ENCODE results near the gene ZIC5.

ZIC5 gene

DNA sequence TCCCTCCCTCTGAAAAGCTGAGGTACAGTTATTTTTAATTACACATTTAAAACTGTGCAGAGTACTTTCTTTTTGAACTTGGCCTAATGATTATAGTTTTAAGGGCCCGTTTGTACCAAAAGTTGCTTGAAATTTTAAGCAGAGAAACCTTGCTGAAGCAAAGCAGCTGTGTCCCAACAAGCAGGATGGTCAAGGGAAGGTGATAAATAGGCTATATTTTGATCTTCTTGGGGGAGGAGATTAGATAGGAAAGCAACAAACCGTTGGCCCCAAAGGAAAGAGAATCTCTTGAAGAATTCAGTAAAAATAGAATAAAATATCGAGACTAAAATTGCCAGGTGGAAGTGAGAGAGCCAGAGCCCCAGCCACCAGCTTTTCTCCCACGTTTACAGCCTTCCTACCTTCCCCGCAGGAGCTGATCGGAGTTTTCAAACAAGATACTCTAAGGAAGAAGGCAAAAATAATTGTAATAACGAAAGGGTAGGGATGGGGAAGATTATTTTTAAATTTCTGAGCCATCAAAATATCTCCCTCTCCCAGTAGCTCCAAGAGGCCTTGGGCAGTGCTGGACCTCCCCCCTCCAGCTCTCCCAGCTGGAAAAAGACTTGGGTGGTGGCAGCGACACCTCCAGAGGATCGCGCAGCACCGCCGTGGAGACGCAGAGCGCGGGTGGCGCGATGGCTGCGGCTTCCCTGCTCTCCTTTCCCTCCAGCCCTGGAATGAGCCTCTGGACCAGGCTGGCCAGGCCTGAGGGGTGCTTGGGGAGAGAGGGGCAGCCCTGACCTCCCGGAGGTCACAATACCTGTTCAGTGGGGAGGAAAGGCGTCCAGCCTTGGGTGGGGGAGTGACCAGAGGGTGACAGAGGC, 15.8 kb upstream of the ZIC5 start:
- no peak for DNase-seq

DNA sequence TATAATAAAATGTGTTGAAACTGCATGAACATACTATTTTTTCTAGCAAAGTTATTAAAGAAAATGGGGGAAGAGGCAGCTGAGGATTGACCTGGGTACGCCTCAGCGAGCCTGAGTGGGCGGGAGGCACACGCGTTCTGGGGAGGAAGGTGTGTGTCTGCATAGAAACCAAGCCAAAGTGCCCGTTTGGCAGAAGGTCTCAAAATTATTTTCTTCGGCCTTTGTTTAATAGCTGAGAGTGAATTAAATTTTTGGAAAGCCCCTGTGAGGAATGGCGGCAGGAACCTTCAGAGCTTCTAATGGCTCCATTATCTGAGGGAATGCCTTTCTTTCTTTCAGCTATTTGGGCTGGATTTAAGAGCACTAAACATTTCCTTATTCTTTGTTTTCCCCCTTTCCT, 15.2 kb upstream of the ZIC5 start:
- no peak for DNase-seq

- DNase-seq, result no peak
Measured at GRCh38 chr13:99985886-99986527, 14.4 kb upstream of the ZIC5 start.

DNA sequence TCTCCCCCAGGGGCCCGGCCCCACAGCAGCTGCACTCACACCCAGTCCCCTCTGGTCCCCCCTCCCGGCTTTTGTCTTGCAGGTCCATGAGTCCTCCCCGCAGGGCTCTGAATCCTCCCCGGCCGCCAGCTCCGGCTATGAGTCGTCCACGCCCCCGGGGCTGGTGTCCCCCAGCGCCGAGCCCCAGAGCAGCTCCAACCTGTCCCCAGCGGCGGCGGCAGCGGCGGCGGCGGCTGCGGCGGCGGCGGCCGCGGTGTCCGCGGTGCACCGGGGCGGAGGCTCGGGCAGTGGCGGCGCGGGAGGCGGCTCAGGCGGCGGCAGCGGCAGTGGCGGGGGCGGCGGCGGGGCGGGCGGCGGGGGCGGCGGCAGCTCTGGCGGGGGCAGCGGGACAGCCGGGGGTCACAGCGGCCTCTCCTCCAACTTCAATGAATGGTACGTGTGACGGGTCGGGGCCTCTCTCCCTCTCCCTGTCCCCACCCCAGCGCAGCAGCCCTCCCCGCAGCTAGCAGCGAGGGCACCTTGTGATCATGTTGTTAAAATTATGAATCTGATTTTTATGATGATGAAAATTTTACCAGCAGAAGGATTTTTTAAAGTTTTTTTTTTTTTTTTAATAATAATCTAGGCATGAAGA, 13.8 kb upstream of the ZIC5 start:
- DNase-seq, result no peak

DNA sequence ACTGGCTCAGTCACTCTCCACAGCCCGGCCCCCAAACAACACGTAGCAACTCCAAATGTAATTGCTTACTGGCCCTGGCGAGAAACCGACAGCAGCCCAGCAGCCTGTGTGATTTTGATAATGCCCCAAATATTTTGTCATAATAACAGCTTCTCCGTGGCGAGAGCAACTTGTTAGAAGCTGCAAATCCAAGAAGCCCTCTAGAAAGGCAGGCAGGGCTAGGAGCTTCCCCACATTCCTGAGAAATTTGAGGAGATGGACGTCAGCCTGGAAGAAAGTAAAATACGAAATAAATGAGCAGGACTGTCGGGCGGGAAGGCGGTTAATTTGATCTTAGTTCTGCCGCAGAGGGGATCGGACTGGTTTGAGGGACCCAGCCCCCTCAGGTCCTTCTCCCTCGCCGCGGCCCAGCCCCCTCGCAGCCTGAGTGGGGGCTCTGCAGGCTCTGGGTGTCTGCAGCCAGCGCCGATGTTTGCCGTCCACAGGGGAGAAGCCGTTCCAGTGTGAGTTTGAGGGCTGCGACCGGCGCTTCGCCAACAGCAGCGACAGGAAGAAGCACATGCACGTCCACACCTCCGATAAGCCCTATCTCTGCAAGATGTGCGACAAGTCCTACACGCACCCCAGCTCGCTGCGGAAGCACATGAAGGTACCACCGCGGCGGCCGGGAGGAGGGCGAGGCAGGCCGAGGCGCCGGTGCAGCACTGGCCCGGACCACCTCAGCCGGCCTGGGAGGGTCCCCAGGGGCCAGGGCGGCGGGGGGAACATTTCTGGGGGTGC, 13.1 kb upstream of the ZIC5 start:
- peak; percentile 35 for DNase-seq

DNA sequence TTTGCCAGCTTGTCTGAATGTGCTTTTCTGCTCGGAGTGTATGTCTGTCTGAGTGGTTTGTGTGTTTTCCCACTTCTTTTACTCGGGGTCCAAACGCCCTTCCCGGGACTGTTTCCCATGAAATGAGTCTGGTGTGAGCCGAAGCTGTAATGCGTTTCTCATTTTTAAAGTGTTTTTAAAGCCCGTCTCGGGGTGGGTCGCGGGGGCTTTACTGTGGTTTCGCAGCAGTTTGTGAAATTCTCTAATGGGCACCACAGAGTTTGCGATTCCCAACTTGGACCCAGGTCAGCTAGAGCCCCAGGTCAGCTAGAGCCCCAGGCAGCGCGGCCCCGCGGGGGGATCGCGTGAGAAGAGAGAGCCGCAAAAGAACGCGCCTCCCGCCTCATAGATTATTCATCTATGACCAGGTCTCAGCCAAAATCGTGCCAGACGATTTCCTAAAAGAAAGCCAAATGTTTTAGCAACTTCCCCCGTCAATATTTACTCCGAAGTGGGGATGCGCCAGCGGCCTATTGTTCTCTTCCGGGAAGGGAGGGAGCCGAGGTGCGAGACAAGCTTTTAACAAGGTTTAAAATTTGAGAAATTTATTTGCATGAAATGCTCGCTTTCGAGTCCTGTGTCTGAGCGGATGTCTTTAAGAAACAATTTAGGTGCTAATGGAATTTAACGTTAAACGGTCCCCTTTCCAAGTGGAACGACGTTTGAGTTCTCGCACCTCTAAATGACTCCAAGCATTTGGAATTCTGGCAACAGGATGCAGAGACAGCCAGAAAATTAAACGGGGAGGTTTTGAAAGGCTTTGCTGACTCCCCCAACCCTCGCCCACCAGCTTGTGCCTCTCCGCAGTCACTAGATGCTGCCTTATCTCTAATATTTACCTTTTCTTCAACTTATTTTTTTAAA, 12.2 kb upstream of the ZIC5 start:
- DNase-seq, result no peak

- peak; percentile 35 for DNase-seq
Measured at GRCh38 chr13:99982731-99983498, 11.3 kb upstream of the ZIC5 start.

DNA sequence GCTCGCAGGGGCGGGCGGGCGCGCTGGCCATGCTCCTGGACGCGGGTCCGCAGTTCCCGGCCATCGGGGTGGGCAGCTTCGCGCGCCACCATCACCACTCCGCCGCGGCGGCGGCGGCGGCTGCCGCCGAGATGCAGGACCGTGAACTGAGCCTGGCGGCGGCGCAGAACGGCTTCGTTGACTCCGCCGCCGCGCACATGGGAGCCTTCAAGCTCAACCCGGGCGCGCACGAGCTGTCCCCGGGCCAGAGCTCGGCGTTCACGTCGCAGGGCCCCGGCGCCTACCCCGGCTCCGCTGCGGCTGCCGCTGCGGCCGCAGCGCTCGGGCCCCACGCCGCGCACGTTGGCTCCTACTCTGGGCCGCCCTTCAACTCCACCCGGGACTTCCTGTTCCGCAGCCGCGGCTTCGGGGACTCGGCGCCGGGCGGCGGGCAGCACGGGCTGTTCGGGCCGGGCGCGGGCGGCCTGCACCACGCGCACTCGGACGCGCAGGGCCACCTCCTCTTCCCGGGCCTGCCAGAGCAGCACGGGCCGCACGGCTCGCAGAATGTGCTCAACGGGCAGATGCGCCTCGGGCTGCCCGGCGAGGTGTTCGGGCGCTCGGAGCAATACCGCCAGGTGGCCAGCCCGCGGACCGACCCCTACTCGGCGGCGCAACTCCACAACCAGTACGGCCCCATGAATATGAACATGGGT, 10.6 kb upstream of the ZIC5 start:
- DNase-seq, result peak; percentile 56

GRCh38 chr13:99981735-99982035, 10.1 kb upstream of the ZIC5 start, which contains the start of gene ZIC2:
ZIC2 (plus strand) TSS chr13:99981784; CDS start chr13:99982065, 281 bp downstream.
- peak; percentile 28 for DNase-seq

DNA sequence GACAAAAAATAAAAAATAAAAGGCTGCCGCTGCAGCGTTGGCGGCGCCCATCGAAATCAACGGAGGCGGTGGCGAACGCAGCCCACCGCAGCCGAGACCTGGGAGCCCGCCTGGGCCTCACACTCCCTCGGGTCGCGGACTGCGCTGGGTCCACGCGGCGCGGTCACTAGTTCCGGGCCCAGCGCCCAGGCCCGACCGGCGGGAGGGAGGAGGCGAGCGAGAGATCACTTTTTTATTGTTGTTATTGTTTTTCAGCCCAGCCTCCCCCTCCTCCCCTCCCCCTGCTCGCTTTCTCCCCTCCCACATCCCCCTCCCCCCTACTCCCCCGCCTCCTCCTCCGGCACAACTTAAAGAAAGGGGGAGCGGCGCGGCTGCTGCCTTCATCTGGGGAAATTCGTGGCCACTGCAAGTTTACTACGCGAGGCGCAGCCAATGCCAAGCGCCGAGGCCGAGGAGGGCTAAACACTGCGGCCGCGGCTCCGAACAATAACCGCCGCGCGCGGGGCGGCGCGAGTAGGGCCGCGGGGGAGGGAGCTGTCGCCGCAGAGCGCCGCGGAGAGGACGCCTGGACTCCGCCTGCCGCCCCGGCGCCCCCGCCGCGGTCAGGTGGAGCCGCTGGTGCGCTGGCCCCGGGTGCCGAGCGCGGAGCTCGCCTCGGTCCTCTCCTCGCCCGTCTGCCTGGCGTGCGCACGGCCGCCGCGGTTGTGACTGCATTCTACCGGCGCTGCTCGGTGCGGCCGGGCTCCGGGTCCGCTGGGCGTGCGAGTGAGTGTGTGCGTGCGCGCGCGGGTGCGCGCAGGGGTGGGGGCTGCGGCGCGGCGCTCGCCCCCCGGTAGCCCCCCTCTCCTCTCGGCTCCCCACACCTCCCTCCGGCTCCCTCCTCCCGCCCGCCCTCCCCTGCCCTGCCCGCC, 9.5 kb upstream of the ZIC5 start:
- DNase-seq, result peak; percentile 46

DNA sequence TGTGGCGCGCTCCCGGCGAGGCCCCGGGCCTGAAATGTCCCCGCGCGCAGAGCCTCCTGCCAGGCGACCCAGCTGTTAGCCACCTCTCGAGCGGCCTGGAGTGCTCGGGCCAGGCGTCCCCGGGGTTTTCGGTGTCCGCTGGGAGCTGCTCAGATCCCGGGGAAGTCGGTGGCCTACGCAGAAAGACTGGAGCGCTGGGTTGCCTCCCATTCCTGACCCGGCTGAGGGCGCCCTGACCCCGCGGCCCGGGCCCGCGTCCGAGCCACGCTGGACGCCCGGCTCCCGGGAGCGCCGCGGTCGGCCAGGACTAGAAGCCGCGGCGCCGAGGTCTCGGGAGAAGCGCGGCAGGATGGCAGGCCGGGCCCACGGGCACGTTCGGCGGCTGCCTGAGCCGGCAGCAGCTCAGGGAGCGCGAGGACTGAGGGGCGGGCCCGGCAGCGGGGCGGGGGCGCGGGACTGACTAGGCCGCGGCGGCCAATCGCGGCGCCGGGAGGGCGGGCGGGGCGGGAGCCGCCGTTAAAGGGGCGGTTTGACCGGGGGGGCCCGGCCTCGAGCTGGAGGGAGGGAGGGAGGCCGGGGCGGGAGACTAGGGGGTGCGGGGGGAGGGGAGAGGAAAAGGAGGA, 8.7 kb upstream of the ZIC5 start:
- DNase-seq, result peak; percentile 66

DNA sequence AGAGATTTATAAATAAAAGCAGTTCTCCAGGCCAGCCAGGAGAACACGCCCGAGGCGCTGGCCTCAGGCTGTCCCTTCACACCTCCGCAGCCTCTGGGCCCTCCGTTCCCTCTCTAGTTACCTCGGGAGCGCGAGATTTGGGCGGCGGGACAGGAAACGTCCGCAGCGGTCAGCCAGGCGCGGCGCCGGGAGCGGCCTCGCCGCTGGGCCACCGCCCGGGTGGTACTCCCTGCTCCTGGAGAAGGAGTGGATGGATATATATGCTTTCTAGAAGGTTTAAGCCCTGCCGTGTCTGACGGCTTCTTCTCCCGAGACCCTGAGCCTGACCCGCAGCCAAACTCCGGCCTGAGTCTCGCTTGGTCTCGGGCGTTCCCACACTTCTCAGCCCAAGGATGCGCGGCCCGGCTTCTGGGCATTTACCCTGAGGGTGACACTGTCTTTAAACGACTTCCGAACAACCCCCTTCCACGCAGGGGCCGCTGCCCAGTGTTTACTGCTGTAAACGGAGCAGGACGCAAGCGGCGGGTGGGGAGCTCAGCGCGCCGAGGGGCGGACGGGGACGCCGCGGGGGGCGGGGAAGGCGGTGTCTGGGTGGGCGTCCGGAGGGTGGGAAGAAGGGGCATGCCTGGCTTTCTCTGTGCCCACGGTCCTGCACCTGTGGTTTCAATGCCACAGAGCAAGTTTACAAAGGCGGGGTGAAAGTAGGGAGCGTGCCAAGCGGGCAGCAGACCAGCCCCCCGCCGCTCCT, 8.1 kb upstream of the ZIC5 start:
- DNase-seq, result peak; percentile 39

DNA sequence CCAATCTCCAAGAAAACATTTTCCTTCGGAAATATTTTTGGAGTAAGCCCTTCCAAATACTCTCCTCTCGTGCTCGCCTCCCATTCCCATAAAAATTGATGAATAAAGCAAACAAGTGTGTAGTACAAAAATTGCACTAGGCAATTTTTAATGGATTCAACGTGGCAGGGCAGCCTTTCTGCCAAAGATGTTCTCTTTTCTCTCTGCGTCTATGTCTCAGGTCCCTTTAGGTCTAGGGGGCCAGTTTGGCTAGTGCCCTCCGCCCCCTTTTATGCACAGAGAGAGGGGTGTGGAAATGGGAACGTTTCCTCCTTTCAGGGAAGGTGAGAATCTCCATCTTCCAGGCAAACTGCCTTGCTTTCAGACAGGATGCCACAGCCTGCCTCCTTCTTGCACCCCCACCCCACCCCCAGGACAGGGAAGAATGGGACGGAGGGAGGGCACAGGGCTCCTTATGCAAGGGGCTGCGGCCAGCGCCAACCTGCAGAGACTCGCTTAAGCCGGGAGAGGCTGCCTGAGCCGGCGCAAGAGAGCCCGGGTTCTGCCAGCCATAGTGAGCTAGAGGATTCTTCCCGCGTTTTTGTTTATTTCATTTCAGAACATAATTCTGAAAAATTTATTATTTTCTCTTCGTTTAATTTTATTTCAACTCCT, 7.4 kb upstream of the ZIC5 start:
- no peak for DNase-seq

DNA sequence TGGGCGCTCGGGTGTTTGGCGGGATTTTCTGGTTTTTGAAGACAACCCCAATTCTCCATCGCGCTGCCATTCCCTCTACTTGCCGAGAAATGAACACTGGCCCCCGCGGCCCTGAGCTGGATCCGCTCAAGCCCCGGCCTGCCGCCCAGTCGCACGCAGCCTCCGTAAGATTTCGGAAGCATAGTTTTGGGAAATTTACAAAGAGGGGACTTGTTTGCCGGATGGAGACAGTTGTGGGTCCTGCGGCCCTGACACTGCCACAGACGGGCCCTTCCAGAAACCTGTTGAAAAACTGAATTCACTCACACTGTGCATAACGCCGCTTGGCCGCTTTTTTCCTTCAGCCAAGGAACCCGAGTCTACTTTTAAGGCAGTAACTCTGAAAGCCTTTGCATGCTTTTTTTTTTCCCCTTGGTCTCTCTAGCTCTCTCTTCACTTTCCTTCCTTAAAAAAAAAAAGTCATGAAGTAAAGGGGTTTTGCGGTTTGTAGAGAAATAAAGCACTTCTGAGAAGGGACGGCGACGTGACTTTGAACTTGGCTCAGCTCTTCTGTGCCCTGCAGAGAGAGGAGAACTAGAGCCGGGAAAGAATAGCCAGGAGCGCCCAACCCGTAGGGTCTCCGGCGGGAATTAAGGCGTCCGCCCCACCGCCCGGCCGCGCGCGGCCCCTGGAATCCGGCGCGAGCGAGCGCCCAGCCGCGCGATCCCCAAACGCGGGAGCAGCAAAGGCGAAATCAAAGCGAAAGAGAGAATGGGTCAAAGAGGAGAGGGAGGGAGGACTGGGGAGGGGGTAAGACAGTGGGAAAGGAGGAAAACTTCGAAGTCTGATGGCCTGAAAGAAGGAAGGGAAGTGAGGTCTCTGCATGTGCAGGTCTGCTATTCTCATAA, 6.6 kb upstream of the ZIC5 start:
- DNase-seq, result no peak

GRCh38 chr13:99977334-99977911, 5.9 kb upstream of the ZIC5 start:
- no peak for DNase-seq

- DNase-seq, result no peak
Measured at GRCh38 chr13:99976575-99976974, 5.0 kb upstream of the ZIC5 start.
